ENCODE measurements around the gene RNF13.

DNA sequence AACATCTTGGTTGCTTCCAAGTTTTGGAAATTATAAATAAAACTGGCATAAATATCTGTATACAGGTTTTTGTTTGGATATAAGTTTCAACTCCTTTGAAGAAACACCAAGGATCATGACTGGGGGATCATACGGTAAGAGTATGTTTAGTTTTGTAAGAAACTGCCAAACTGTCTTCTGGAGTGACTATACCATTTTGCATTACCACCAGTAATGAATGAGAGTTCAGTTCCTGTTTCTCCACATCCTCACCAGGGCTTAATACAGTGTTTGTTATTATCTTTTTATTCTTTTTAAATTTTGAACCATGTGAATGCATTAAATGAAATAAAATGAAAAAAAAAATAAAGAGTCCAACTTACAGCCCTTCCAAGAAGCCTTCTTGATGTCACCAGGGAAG lies 17.0 kb upstream of the RNF13 start:
- no peak for TF ChIP-seq EZH2phosphoT487 (conservative IDR thresholded peaks at IDR 0.05; ENCODE audit: low read length)
- TF ChIP-seq, protein P1, sequence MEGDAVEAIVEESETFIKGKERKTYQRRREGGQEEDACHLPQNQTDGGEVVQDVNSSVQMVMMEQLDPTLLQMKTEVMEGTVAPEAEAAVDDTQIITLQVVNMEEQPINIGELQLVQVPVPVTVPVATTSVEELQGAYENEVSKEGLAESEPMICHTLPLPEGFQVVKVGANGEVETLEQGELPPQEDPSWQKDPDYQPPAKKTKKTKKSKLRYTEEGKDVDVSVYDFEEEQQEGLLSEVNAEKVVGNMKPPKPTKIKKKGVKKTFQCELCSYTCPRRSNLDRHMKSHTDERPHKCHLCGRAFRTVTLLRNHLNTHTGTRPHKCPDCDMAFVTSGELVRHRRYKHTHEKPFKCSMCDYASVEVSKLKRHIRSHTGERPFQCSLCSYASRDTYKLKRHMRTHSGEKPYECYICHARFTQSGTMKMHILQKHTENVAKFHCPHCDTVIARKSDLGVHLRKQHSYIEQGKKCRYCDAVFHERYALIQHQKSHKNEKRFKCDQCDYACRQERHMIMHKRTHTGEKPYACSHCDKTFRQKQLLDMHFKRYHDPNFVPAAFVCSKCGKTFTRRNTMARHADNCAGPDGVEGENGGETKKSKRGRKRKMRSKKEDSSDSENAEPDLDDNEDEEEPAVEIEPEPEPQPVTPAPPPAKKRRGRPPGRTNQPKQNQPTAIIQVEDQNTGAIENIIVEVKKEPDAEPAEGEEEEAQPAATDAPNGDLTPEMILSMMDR (IDR thresholded peaks at IDR 0.05; ENCODE audit: insufficient read depth, low read length, poor library complexity, severe bottlenecking): no peak
